C4-2B (cell line): ENCODE measurements around the gene USP15.

Experiments
- CTCF ChIP-seq: fragments of 450-650 bp; conservative IDR thresholded peaks from 2 replicates; pipeline ENCODE4 v1.5.1; 2017; ENCODE audit warnings: mild to moderate bottlenecking
- ZFX ChIP-seq: fragments of 450-650 bp; IDR thresholded peaks from 2 replicates; pipeline ENCODE4 v1.6.1; 2017

GRCh38 chr12:62239571-62239970, 20.6 kb upstream of the USP15 start:
- TF ChIP-seq CTCF (no peak), ZFX (no peak)
